ENCODE data around the gene C16orf74. TPM values are rescaled to one million over a fixed set of nuclear protein-coding genes. Genes with fewer than 3 reads are reported as not detected.

Gene C16orf74
- total and polyA plus RNA-seq, 2 of the 13 experiments (the other 11 are each of a cell fraction or from before 2014, with no cell fraction given) = 0.13 to 0.29 TPM

- TF ChIP-seq, protein P1, sequence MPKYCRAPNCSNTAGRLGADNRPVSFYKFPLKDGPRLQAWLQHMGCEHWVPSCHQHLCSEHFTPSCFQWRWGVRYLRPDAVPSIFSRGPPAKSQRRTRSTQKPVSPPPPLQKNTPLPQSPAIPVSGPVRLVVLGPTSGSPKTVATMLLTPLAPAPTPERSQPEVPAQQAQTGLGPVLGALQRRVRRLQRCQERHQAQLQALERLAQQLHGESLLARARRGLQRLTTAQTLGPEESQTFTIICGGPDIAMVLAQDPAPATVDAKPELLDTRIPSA (CRISPR knock-in tag; IDR thresholded peaks at IDR 0.05; ENCODE audit: borderline replicate concordance) = no peak
- TF ChIP-seq ZNF567 (CRISPR knock-in tag; IDR thresholded peaks at IDR 0.05; ENCODE audit: borderline replicate concordance) (no peak), PCBP1 (IDR thresholded peaks at IDR 0.05; ENCODE audit: borderline replicate concordance, low read depth, low read length) (0 out of 2 replicates have a peak, but pooled peaks have one; percentile 34), TMF1 (CRISPR knock-in tag; IDR thresholded peaks at IDR 0.05; ENCODE audit: low read depth) (0 out of 2 replicates have a peak, but pooled peaks have one; percentile 24), ZNF326 (CRISPR knock-in tag; IDR thresholded peaks at IDR 0.05; ENCODE audit: borderline replicate concordance) (no peak), HNRNPH1 (optimal IDR thresholded peaks at IDR 0.05; ENCODE audit: low read depth, low read length) (no peak), CHD2 (IDR thresholded peaks at IDR 0.05; ENCODE audit: low read depth, low read length) (no peak), ZNF546 (CRISPR knock-in tag; conservative IDR thresholded peaks at IDR 0.05) (0 out of 2 replicates have a peak, but pooled peaks have one; percentile 5), ZSCAN25 (CRISPR knock-in tag; IDR thresholded peaks at IDR 0.05) (no peak), ZNF761 (CRISPR knock-in tag; conservative IDR thresholded peaks at IDR 0.05) (0 out of 2 replicates have a peak, but pooled peaks have one; percentile 5), CHD4 (IDR thresholded peaks at IDR 0.05; ENCODE audit: borderline replicate concordance, low read length) (0 out of 2 replicates have a peak, but pooled peaks have one; percentile 39), ZBTB38 (CRISPR knock-in tag; IDR thresholded peaks at IDR 0.05) (peak; percentile 12; the same call in 1 of the 2 replicates), ZNF24 (IDR thresholded peaks at IDR 0.05) (no peak), AGO1 (IDR thresholded peaks at IDR 0.05; ENCODE audit: low read depth, low read length, poor library complexity, severe bottlenecking) (peak; percentile 49)
- TF ChIP-seq, protein P2, sequence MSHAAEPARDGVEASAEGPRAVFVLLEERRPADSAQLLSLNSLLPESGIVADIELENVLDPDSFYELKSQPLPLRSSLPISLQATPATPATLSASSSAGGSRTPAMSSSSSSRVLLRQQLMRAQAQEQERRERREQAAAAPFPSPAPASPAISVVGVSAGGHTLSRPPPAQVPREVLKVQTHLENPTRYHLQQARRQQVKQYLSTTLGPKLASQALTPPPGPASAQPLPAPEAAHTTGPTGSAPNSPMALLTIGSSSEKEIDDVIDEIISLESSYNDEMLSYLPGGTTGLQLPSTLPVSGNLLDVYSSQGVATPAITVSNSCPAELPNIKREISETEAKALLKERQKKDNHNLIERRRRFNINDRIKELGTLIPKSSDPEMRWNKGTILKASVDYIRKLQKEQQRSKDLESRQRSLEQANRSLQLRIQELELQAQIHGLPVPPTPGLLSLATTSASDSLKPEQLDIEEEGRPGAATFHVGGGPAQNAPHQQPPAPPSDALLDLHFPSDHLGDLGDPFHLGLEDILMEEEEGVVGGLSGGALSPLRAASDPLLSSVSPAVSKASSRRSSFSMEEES (CRISPR knock-in tag; IDR thresholded peaks at IDR 0.05) = no peak
- TF ChIP-seq, protein P3, sequence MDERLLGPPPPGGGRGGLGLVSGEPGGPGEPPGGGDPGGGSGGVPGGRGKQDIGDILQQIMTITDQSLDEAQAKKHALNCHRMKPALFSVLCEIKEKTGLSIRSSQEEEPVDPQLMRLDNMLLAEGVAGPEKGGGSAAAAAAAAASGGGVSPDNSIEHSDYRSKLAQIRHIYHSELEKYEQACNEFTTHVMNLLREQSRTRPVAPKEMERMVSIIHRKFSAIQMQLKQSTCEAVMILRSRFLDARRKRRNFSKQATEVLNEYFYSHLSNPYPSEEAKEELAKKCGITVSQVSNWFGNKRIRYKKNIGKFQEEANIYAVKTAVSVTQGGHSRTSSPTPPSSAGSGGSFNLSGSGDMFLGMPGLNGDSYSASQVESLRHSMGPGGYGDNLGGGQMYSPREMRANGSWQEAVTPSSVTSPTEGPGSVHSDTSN (CRISPR knock-in tag; IDR thresholded peaks at IDR 0.05) = no peak
- TF ChIP-seq, protein P4, sequence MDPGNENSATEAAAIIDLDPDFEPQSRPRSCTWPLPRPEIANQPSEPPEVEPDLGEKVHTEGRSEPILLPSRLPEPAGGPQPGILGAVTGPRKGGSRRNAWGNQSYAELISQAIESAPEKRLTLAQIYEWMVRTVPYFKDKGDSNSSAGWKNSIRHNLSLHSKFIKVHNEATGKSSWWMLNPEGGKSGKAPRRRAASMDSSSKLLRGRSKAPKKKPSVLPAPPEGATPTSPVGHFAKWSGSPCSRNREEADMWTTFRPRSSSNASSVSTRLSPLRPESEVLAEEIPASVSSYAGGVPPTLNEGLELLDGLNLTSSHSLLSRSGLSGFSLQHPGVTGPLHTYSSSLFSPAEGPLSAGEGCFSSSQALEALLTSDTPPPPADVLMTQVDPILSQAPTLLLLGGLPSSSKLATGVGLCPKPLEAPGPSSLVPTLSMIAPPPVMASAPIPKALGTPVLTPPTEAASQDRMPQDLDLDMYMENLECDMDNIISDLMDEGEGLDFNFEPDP (CRISPR knock-in tag; conservative IDR thresholded peaks at IDR 0.05) = no peak
Measured at GRCh38 chr16:85687651-85688471, 63.0 kb downstream of the C16orf74 start (continued).
